OCI-LY3 (cell line): ENCODE results near the gene RNF144A.
A peak's percentile ranks its signal among the peaks of the same experiment; 100 is the strongest.

Experiments used
- H2AFZ ChIP-seq: fragments of 200-600, 300-600 bp; shearing (Covaris generic); 2 replicates; pipeline ENCODE4 v1.6.0; 2014; ENCODE audit warnings: antibody characterized with exemption, low read depth, low read length
- H3K27ac ChIP-seq: fragments of 200-600, 300-600 bp; sonication (generic); 2 replicates; pipeline ENCODE4 v1.5.1; 2014; ENCODE audit warnings: mild to moderate bottlenecking, low read length, moderate library complexity, mixed read lengths
- H3K27me3 ChIP-seq: fragments of 200-600, 300-600 bp; sonication (generic); 2 replicates; pipeline ENCODE4 v1.6.1; 2014; ENCODE audit warnings: low read depth, low read length, mixed read lengths
- H3K36me3 ChIP-seq: fragments of 200-600, 300-600 bp; sonication (generic); replicated peaks from 2 replicates; pipeline ENCODE3; 2014; ENCODE audit warnings: low read depth, low read length, mixed read lengths
- H3K4me1 ChIP-seq: fragments of 300-600, 200-600 bp; sonication (generic); 2 replicates; pipeline ENCODE4 v1.6.1; 2014; ENCODE audit warnings: low read length, mixed read lengths
- H3K4me2 ChIP-seq: fragments of 200-600, 300-600 bp; sonication (generic); 2 replicates; pipeline ENCODE4 v1.6.1; 2014; ENCODE audit warnings: low read length, mixed read lengths
- H3K4me3 ChIP-seq: fragments of 300-600, 200-600 bp; sonication (generic); 2 replicates; pipeline ENCODE4 v1.5.1; 2014; ENCODE audit warnings: antibody characterized with exemption, mild to moderate bottlenecking, low read length, moderate library complexity
- H3K79me2 ChIP-seq: fragments of 300-600, 200-600 bp; shearing (Covaris generic); 2 replicates; pipeline ENCODE4 v1.6.1; 2014; ENCODE audit warnings: mild to moderate bottlenecking, low read length, mixed read lengths
- H3K9ac ChIP-seq: fragments of 300-600, 200-600 bp; shearing (Covaris generic); 2 replicates; pipeline ENCODE4 v1.6.0; 2014; ENCODE audit warnings: mild to moderate bottlenecking, low read length, moderate library complexity
- H3K9me3 ChIP-seq: fragments of 200-600, 300-600 bp; shearing (Covaris generic); 2 replicates; pipeline ENCODE4 v1.6.1; 2014; ENCODE audit warnings: low read length, mixed read lengths; ENCODE audit not compliant: insufficient read depth
- H4K20me1 ChIP-seq: fragments of 200-600, 300-600 bp; sonication (generic); 2 replicates; pipeline ENCODE4 v1.6.1; 2016; ENCODE audit warnings: low read length, mixed read lengths; ENCODE audit not compliant: insufficient read depth
- EZH2phosphoT487 ChIP-seq: fragments of 200-600 bp; shearing (Covaris generic); IDR thresholded peaks from 2 replicates; pipeline ENCODE4 v1.6.1; 2018; ENCODE audit warnings: antibody characterized with exemption, mixed run types, low read depth
- TF ChIP-seq, protein P1 (sequence below): fragments of 200-600, 300-600 bp; sonication (generic); IDR thresholded peaks from 2 replicates; pipeline ENCODE4 v1.5.1; 2014; ENCODE audit warnings: antibody characterized with exemption, low read length, low read depth

Gene RNF144A

DNA sequence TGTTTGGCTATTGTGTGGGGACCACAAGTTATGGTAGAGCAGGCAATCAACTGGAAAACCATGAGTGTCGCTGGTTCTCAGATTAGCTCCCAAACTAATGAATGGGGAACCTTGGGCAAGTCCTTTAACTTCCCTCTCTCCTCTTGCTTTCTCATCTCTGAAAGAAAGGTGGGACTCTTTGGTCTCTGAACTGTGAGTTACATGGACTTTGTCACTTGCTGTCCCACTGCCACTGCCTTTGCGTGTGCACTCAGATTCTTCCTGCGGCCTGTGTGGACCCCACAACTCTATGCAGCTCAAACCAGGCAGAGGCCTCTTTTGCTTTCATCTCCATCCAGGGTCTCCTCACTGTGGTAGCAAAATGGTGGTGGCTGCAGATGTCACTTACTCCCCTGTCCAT is 86.7 kb downstream of the RNF144A start:
- Histone ChIP-seq H3K27me3 (no peaks in the 10 kb centered on the region), H4K20me1 (no peaks in the 10 kb centered on the region), H3K27ac (no peak overlapping the region), H3K4me1 (peaks cover 7% of the 10 kb centered on the region; the same call in 1 of the 2 replicates), H3K79me2 (no peaks in the 10 kb centered on the region), H3K4me2 (no peak overlapping the region), H3K9me3 (no peaks in the 10 kb centered on the region), H3K9ac (no peak overlapping the region), H2AFZ (no peak overlapping the region), H3K36me3 (no peaks in the 10 kb centered on the region), H3K4me3 (no peak overlapping the region)
- TF ChIP-seq EZH2phosphoT487, result no peak
- TF ChIP-seq, protein P1, sequence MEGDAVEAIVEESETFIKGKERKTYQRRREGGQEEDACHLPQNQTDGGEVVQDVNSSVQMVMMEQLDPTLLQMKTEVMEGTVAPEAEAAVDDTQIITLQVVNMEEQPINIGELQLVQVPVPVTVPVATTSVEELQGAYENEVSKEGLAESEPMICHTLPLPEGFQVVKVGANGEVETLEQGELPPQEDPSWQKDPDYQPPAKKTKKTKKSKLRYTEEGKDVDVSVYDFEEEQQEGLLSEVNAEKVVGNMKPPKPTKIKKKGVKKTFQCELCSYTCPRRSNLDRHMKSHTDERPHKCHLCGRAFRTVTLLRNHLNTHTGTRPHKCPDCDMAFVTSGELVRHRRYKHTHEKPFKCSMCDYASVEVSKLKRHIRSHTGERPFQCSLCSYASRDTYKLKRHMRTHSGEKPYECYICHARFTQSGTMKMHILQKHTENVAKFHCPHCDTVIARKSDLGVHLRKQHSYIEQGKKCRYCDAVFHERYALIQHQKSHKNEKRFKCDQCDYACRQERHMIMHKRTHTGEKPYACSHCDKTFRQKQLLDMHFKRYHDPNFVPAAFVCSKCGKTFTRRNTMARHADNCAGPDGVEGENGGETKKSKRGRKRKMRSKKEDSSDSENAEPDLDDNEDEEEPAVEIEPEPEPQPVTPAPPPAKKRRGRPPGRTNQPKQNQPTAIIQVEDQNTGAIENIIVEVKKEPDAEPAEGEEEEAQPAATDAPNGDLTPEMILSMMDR, result no peak

DNA sequence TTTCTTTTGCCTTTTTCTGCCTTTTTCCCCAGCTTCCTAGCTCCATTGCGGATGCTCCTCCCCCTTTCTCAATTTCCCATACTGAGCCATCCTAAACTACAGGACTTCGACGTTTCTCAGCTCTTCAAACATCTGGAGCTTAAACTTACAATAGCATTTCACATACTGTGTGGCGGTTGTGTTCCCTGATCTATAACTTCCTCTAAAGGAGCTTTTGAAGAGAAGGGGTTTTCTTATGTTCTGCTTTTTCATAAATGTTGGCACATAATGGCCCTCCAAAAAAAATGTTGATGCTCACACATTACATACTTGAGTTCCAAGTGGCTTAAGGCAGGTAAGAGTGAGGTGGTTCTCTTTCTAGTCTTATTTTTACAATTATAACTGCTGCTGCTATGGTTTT is 87.4 kb downstream of the RNF144A start:
- Histone ChIP-seq H3K36me3 (no peaks in the 10 kb centered on the region), H3K9me3 (no peaks in the 10 kb centered on the region), H3K9ac (no peak overlapping the region), H4K20me1 (no peaks in the 10 kb centered on the region), H3K4me1 (peaks cover 7% of the 10 kb centered on the region; the same call in 1 of the 2 replicates), H3K79me2 (no peaks in the 10 kb centered on the region), H3K27ac (no peak overlapping the region), H2AFZ (no peak overlapping the region), H3K27me3 (no peaks in the 10 kb centered on the region), H3K4me2 (0 out of 2 replicates have a peak overlapping the region, but pooled peaks have one; percentile 2), H3K4me3 (no peak overlapping the region)
- TF ChIP-seq EZH2phosphoT487, result no peak
- TF ChIP-seq, protein P1, result no peak

DNA sequence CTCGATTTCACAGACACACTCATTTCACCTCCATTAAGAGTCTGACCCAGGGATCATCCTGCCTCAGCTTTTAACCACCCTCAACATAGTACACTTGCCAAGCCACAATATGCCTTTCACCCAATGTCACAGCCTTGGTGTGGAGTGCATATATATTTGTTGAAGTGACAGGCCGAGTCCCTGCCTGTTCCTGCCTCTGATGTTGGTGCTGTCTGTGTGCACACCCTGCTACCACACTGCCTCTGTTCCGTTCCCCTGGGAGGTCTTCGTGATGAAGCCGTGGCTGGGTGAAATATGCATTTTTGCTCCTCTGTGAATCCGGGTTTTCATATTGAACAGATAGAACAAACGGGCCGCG is 90.3 kb downstream of the RNF144A start:
- Histone ChIP-seq H2AFZ (no peak overlapping the region), H3K36me3 (no peaks in the 10 kb centered on the region), H4K20me1 (no peaks in the 10 kb centered on the region), H3K27me3 (peaks cover 5% of the 10 kb centered on the region; the same call in 1 of the 2 replicates), H3K9me3 (no peaks in the 10 kb centered on the region), H3K79me2 (no peaks in the 10 kb centered on the region), H3K4me3 (no peak overlapping the region), H3K4me2 (no peak overlapping the region), H3K4me1 (peaks cover 7% of the 10 kb centered on the region; the same call in 1 of the 2 replicates), H3K9ac (no peak overlapping the region), H3K27ac (no peak overlapping the region)
- TF ChIP-seq, protein P1, result no peak
- no peak for TF ChIP-seq EZH2phosphoT487

DNA sequence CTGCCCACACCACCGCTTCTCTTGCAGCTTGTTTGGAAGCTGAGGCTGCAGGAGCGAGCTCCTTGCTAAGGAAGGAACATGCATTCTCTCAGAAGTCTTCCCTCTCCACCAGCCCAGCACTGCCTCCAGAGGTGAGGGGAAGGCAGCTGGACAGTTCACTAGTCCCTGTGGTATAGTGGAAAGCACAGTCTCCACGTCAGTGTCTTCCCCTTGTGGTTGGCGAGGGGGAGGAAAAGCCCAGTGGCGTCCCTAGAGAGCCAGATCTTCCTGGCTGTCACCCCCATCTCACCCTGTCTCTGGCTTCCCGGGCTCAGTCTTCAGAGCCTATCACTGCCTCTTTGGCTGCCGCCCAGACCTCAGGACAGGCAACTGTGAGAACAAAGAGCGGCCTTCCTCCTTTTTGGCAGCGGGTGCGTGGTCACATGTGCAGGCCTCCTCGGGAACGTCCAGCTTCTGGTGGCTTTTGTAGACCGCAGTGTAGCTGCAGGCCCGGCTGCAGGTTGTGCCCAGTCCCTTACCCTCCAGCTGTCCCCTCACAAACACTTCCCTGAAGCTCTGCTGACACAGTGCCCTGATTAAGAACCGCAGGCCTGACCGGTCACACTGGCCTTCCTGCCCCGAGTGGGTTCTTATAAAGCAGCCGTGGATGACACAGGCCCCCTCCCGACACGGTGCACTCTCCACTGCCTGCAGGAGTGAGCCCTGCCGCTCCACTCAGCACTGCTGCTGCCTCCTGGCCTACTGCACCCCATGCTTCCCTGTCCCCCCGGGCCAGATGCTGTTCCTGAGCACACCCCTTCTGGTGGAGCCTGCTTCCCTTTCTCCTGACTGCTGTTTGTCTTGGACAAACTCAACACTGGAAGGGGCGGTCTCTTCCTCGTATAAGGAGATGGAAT is 90.9 kb downstream of the RNF144A start:
- Histone ChIP-seq H3K27ac (no peak overlapping the region), H3K9me3 (no peaks in the 10 kb centered on the region), H3K4me2 (no peak overlapping the region), H3K79me2 (no peaks in the 10 kb centered on the region), H4K20me1 (no peaks in the 10 kb centered on the region), H3K27me3 (peaks cover 5% of the 10 kb centered on the region; the same call in 1 of the 2 replicates), H3K36me3 (no peaks in the 10 kb centered on the region), H3K4me3 (no peak overlapping the region), H3K9ac (no peak overlapping the region), H3K4me1 (peaks cover 7% of the 10 kb centered on the region; the same call in 1 of the 2 replicates), H2AFZ (no peak overlapping the region)
- no peak for TF ChIP-seq EZH2phosphoT487
- TF ChIP-seq, protein P1, result no peak
